ENCODE data around the gene CD200R1L. TPM values are rescaled to one million over a fixed set of nuclear protein-coding genes. Genes with fewer than 3 reads are reported as not detected.

CD200R1L gene
- total RNA-seq, 2 experiments from 2014 or later = not detected

GRCh38 chr3:112817271-112817670, 29.4 kb downstream of the CD200R1L start:
- Mint-ChIP-seq H3K27ac (no peak overlapping the region), H3K4me1 (ENCODE audit: low read depth) (peaks cover 15% of the 10 kb centered on the region), H3K9me3 (peaks cover 2% of the 10 kb centered on the region), H3K36me3 (no peaks in the 10 kb centered on the region), H3K4me3 (no peak overlapping the region), H3K27me3 (no peaks in the 10 kb centered on the region)
- intact Hi-C loops (cut with micrococcal nuclease) = no loop called here
- POLR2A ChIA-PET = no interaction called here
- CTCF ChIA-PET = interaction anchor here (0.6 to 2.1 kb wide), 3 partner anchors 10 to 83 kb away, joined by 3 to 10 read pairs (median 5); no protein-coding TSS in a partner anchor
- DNase-seq = no peak

DNA sequence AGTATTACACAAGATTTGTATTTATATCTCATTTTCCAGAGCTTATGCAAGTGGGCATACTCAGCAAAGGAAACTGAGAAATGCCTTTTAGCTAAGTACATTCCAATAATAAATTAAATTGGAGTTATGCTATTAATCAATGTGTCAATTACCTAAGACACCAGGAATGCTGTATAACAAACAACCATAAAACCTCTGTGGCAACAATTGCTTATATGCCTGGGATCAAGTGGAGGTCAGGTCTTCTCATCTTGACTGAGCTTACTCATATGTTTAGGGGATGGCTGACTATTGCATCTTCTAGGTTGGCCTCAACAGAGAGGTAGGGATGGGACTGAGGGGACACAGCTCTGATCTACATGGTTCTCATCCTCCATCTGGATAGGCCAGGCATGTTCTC, 30.7 kb downstream of the CD200R1L start:
- intact Hi-C loops (cut with micrococcal nuclease) = no loop called here

DNA sequence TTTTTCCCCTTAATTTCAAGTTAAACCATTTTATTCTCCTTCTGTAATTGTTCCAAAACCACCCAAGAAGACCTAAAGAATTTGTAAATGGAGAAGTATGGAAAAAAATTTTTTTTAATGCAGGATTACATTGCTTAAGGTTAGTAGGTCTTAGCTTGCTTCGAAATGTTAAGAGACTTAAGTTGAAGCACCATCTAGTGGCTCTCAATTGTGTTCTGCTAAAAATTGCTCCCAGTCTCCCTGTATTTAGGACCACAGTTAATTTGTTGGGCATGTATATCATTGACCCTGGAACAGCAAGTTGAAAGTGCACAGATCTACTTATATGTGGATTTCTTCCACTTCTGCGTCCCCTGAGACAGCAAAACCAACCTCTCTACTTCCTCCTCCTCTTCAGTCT, 32.4 kb downstream of the CD200R1L start:
- H3K9me3 Mint-ChIP-seq = peaks cover 2% of the 10 kb centered on the region
- H3K27ac Mint-ChIP-seq = no peak overlapping the region
- CTCF ChIA-PET = interaction anchor here (0.6 to 2.4 kb wide), 12 partner anchors 10 to 232 kb away, joined by 3 to 35 read pairs (median 4); partner anchors contain the start of gene CCDC80
- no peak for DNase-seq
- POLR2A ChIA-PET = no interaction called here
- H3K4me1 Mint-ChIP-seq (ENCODE audit: low read depth) = peaks cover 20% of the 10 kb centered on the region
- H3K4me3 Mint-ChIP-seq = no peak overlapping the region
- intact Hi-C loops (cut with micrococcal nuclease) = loop anchor here (1.0 to 5.0 kb wide), 4 partner anchors 42 to 232 kb away; no protein-coding TSS in a partner anchor
- no peaks in the 10 kb centered on the region for H3K27me3 Mint-ChIP-seq
- no peaks in the 10 kb centered on the region for H3K36me3 Mint-ChIP-seq

More for the DNA sequence above, 30.7 kb downstream of the CD200R1L start:
- POLR2A ChIA-PET = no interaction called here
- H3K27ac Mint-ChIP-seq = no peak overlapping the region
- no peaks in the 10 kb centered on the region for H3K27me3 Mint-ChIP-seq
- DNase-seq = no peak
- no peak overlapping the region for H3K4me3 Mint-ChIP-seq
- no peaks in the 10 kb centered on the region for H3K36me3 Mint-ChIP-seq
- H3K4me1 Mint-ChIP-seq (ENCODE audit: low read depth) = peaks cover 20% of the 10 kb centered on the region
- CTCF ChIA-PET = interaction anchor here (1.7 to 2.1 kb wide), 3 partner anchors 10 to 173 kb away, joined by 4 to 10 read pairs (median 5); no protein-coding TSS in a partner anchor
- H3K9me3 Mint-ChIP-seq = peaks cover 2% of the 10 kb centered on the region

GRCh38 chr3:112813723-112814171, 32.9 kb downstream of the CD200R1L start:
- no peaks in the 10 kb centered on the region for H3K36me3 Mint-ChIP-seq
- H3K4me3 Mint-ChIP-seq = no peak overlapping the region
- no peak overlapping the region for H3K27ac Mint-ChIP-seq
- POLR2A ChIA-PET = no interaction called here
- CTCF ChIA-PET = interaction anchor here (0.6 to 2.4 kb wide), 12 partner anchors 10 to 231 kb away, joined by 3 to 35 read pairs (median 4); partner anchors contain the start of gene CCDC80
- intact Hi-C loops (cut with micrococcal nuclease) = loop anchor here (1.0 to 5.0 kb wide), 4 partner anchors 41 to 231 kb away; no protein-coding TSS in a partner anchor
- DNase-seq = no peak
- no peaks in the 10 kb centered on the region for H3K27me3 Mint-ChIP-seq
- H3K9me3 Mint-ChIP-seq = no peaks in the 10 kb centered on the region
- peaks cover 20% of the 10 kb centered on the region for H3K4me1 Mint-ChIP-seq (ENCODE audit: low read depth)

GRCh38 chr3:112813016-112813415, 33.6 kb downstream of the CD200R1L start:
- Mint-ChIP-seq H3K27ac (no peak overlapping the region), H3K9me3 (no peaks in the 10 kb centered on the region), H3K36me3 (no peaks in the 10 kb centered on the region), H3K27me3 (no peaks in the 10 kb centered on the region), H3K4me3 (no peak overlapping the region), H3K4me1 (ENCODE audit: low read depth) (peaks cover 22% of the 10 kb centered on the region)
- intact Hi-C loops (cut with micrococcal nuclease) = loop anchor here (5.0 kb wide), 1 partner anchor 41 kb away; no protein-coding TSS in a partner anchor
- ChIA-PET CTCF (interaction anchor here (0.6 to 2.4 kb wide), 6 partner anchors 54 to 171 kb away, joined by 3 to 35 read pairs (median 6); partner anchors contain the start of gene CCDC80), POLR2A (no interaction called here)
- no peak for DNase-seq

- CTCF ChIA-PET = interaction anchor here (0.6 kb wide), 1 partner anchor 170 kb away, joined by 3 read pairs; no protein-coding TSS in a partner anchor
- Mint-ChIP-seq H3K27me3 (no peaks in the 10 kb centered on the region), H3K4me1 (ENCODE audit: low read depth) (peaks cover 30% of the 10 kb centered on the region), H3K4me3 (no peak overlapping the region), H3K36me3 (no peaks in the 10 kb centered on the region), H3K27ac (no peak overlapping the region), H3K9me3 (no peaks in the 10 kb centered on the region)
- peak; percentile 10 for DNase-seq
- POLR2A ChIA-PET = no interaction called here
- intact Hi-C loops (cut with micrococcal nuclease) = loop anchor here (5.0 kb wide), 1 partner anchor 40 kb away; no protein-coding TSS in a partner anchor
Measured at GRCh38 chr3:112811917-112812660, 34.6 kb downstream of the CD200R1L start.

DNA sequence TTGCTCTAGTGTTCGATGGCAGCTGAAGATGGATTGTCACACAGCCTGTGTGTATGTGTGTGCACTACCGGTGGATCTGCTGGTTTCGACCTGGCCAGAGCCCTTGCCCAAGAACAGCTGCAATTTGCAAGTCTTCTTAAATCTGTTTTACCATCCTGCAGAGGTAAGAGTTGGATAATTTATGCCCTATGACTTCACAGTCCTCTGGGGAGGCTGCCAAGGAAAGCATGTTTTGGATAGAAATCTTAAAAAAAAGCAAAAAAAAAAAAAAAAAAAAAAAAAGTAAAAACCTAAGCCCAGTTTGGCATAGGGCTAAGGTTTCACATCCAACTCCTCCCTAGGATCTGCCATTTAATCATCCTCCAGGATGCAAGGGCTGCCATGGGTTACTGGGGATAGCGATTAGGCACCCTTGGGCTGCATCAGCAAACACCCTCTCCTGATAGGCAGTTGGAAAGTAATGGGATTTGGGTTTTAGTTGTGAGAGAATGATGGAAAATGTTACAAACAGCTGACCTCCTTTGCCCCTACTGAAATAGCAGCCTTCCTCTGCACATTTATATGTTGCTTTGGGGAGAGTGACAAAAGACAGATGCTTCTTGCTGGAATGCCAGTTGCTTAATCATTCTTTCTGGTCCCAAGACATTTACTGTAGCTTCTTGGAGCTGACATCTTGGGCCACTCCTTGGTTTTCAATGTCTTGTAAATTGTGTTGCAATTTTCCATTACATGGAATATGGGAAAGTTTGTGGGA, 35.4 kb downstream of the CD200R1L start:
- Mint-ChIP-seq H3K4me1 (ENCODE audit: low read depth) (peaks cover 31% of the 10 kb centered on the region), H3K4me3 (no peak overlapping the region), H3K27me3 (no peaks in the 10 kb centered on the region), H3K9me3 (no peaks in the 10 kb centered on the region), H3K36me3 (no peaks in the 10 kb centered on the region), H3K27ac (no peak overlapping the region)
- ChIA-PET CTCF (interaction anchor here (0.5 to 1.4 kb wide), 2 partner anchors 12 to 77 kb away, joined by 3 read pairs; no protein-coding TSS in a partner anchor), POLR2A (no interaction called here)
- intact Hi-C loops (cut with micrococcal nuclease) = loop anchor here (5.0 kb wide), 1 partner anchor 39 kb away; no protein-coding TSS in a partner anchor
- DNase-seq = no peak

GRCh38 chr3:112810561-112810960, 36.1 kb downstream of the CD200R1L start:
- no peaks in the 10 kb centered on the region for H3K9me3 Mint-ChIP-seq
- CTCF ChIA-PET = interaction anchor here (1.4 kb wide), 1 partner anchor 76 kb away, joined by 3 read pairs; no protein-coding TSS in a partner anchor
- no peak overlapping the region for H3K4me3 Mint-ChIP-seq
- peaks cover 31% of the 10 kb centered on the region for H3K4me1 Mint-ChIP-seq (ENCODE audit: low read depth)
- H3K27ac Mint-ChIP-seq = no peak overlapping the region
- no peaks in the 10 kb centered on the region for H3K27me3 Mint-ChIP-seq
- DNase-seq = no peak
- no peaks in the 10 kb centered on the region for H3K36me3 Mint-ChIP-seq
- POLR2A ChIA-PET = no interaction called here
- intact Hi-C loops (cut with micrococcal nuclease) = loop anchor here (5.0 kb wide), 1 partner anchor 38 kb away; no protein-coding TSS in a partner anchor

GRCh38 chr3:112808136-112808535, 38.5 kb downstream of the CD200R1L start:
- ChIA-PET CTCF (interaction anchor here (0.7 to 1.9 kb wide), 6 partner anchors 9 to 225 kb away, joined by 3 to 7 read pairs (median 4); no protein-coding TSS in a partner anchor), POLR2A (no interaction called here)
- intact Hi-C loops (cut with micrococcal nuclease) = no loop called here
- H3K27ac Mint-ChIP-seq = no peak overlapping the region
- H3K27me3 Mint-ChIP-seq = no peaks in the 10 kb centered on the region
- no peak overlapping the region for H3K4me3 Mint-ChIP-seq
- H3K36me3 Mint-ChIP-seq = no peaks in the 10 kb centered on the region
- H3K4me1 Mint-ChIP-seq (ENCODE audit: low read depth) = peaks cover 23% of the 10 kb centered on the region
- DNase-seq = no peak
- H3K9me3 Mint-ChIP-seq = no peaks in the 10 kb centered on the region

- intact Hi-C loops (cut with micrococcal nuclease) = no loop called here
- Mint-ChIP-seq H3K36me3 (no peaks in the 10 kb centered on the region), H3K27ac (no peak overlapping the region), H3K4me3 (no peak overlapping the region), H3K9me3 (no peaks in the 10 kb centered on the region), H3K27me3 (no peaks in the 10 kb centered on the region), H3K4me1 (ENCODE audit: low read depth) (peaks cover 27% of the 10 kb centered on the region)
- no peak for DNase-seq
- ChIA-PET CTCF (interaction anchor here (0.7 to 1.9 kb wide), 8 partner anchors 9 to 225 kb away, joined by 3 to 7 read pairs (median 4); no protein-coding TSS in a partner anchor), POLR2A (no interaction called here)
Measured at GRCh38 chr3:112807685-112808084, 39.0 kb downstream of the CD200R1L start.

- peak; percentile 26 for DNase-seq
- ChIA-PET POLR2A (no interaction called here), CTCF (interaction anchor here (0.9 to 1.9 kb wide), 4 partner anchors 10 to 173 kb away, joined by 3 to 7 read pairs (median 4); no protein-coding TSS in a partner anchor)
- H3K4me3 Mint-ChIP-seq = no peak overlapping the region
- H3K27ac Mint-ChIP-seq = no peak overlapping the region
- H3K36me3 Mint-ChIP-seq = no peaks in the 10 kb centered on the region
- intact Hi-C loops (cut with micrococcal nuclease) = no loop called here
- H3K27me3 Mint-ChIP-seq = no peaks in the 10 kb centered on the region
- peaks cover 31% of the 10 kb centered on the region for H3K4me1 Mint-ChIP-seq (ENCODE audit: low read depth)
- H3K9me3 Mint-ChIP-seq = no peaks in the 10 kb centered on the region
Measured at GRCh38 chr3:112806903-112807302, 39.8 kb downstream of the CD200R1L start.

GRCh38 chr3:112805126-112805525, 41.5 kb downstream of the CD200R1L start:
- CTCF ChIA-PET = no interaction called here
- H3K9me3 Mint-ChIP-seq = no peaks in the 10 kb centered on the region
- no peak for DNase-seq
- intact Hi-C loops (cut with micrococcal nuclease) = no loop called here
- H3K27ac Mint-ChIP-seq = no peak overlapping the region
- POLR2A ChIA-PET = no interaction called here
- H3K36me3 Mint-ChIP-seq = no peaks in the 10 kb centered on the region
- H3K4me1 Mint-ChIP-seq (ENCODE audit: low read depth) = peaks cover 36% of the 10 kb centered on the region
- no peaks in the 10 kb centered on the region for H3K27me3 Mint-ChIP-seq
- no peak overlapping the region for H3K4me3 Mint-ChIP-seq
